ENCODE measurements around the gene CDIP1. TPM values are rescaled to one million over a fixed set of nuclear protein-coding genes. Genes with fewer than 3 reads are reported as not detected.
"Not testable (repeated sequence)": the region's sequence is repeated elsewhere in the genome, so short reads cannot be mapped to it uniquely, and the experiment has no call there.

The CDIP1 gene
- 28.5 TPM for polyA plus RNA-seq

DNA sequence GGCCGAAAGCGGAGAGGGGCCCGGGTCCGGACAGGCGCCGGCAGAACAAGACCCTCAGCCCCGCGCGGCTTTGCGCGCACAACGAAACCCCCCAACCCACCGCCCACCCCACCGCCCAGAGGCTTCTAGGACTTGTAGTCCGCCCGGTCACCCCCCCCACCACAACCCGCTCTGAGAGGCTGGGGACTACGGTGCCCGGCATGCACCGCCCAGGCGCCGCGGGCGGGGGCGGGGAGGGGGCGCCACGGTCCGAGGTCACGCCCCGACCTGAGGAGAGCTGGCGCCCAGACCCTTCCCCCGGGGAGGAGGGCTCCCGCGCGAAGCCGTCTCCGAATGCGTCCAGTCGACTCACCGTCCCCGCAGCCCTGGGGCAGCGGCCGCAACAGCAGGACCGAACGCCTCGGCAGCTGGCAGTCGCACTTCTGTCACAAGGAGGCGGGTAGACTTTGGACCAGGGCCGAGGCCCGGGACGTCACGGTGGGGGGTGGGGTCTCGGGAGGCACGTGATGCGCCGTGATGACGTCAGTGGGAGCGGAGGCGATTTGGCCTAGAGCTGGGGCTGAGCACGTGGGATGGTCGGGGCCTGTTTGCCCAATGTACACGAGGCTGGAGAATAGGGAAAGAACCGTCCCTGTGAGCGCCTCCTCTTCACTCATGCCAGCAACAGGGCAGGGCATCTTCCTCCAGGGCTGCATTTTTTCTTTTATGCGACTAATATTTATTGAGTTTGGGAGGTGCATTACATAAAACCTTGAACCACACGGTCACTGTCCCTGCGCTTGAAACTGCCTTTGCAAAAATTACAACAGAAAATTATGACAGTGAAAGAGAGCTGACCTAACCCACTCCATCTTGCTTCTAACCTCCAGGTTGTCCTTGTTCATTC, at the start of gene CDIP1:
CDIP1 (minus strand) TSS at position 424 of the 886 bp plus-strand sequence. CDS start 24,643 bp downstream, outside the sequence.
- Mint-ChIP-seq H3K9me3 (peaks cover 5 to 9% (median 6%) of the 10 kb centered on the region in 3 donors), H3K36me3 (peaks cover 2% of the 10 kb centered on the region), H3K27me3 (no peaks in the 10 kb centered on the region), H3K4me1 (peaks cover 11 to 14% (median 14%) of the 10 kb centered on the region in 3 donors), H3K27ac (peak within 1 kb of the TSS; percentile 88 to 93 (median 92)), H3K4me3 (peak within 1 kb of the TSS; percentile 79 to 92 (median 86))

DNA sequence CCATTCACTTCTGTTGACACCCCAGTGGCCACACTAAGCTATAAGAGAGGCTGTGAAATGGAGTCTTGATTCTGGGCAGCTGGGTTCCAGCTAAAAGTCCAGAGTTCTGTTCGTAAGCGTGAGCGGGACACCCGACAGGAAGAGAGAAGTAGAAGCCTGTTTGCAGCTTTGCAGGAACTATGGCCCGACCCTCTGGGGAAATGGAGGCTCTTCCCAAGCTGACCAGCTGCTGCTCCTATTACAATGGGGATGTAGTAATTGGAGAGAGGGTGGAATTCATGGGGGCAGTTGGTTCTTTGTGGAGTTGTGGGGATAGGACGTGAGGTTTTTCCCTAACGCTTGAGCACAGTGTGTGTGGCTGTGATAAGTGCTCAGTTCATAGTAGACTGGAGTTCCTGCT, 47.7 kb upstream of the CDIP1 start:
- no peak overlapping the region for H3K27ac Mint-ChIP-seq
- H3K9me3 Mint-ChIP-seq: peaks cover 0 to 3% (median 2%) of the 10 kb centered on the region in 3 donors
- H3K36me3 Mint-ChIP-seq: no peaks in the 10 kb centered on the region

DNA sequence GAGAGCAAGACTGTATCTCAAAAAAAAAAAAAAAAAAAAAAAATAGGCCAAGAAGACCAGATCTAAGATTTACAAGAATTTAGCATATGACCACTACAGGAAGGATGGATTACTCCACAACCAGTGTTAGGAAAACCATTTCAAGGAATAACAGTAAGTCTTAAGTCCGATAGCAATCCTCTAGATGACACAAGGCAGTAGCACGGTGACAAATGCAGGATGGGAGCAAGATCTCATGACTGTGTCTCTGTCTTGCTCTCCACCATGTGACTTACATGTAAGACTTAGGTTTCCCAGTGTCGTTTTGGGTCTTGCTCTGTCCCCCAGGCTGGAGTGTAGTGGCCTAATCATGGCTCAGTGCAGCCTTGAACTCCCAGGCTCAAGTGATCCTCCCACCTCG, 45.3 kb upstream of the CDIP1 start:
- H3K36me3 Mint-ChIP-seq: no peaks in the 10 kb centered on the region
- H3K4me1 Mint-ChIP-seq: peaks cover 0 to 3% (median 3%) of the 10 kb centered on the region in 3 donors
- H3K27ac Mint-ChIP-seq: no peak overlapping the region
- peaks cover 0 to 3% (median 2%) of the 10 kb centered on the region in 3 donors for H3K9me3 Mint-ChIP-seq
- no peak overlapping the region for H3K4me3 Mint-ChIP-seq
- peaks cover 14% of the 10 kb centered on the region for H3K27me3 Mint-ChIP-seq

More for the DNA sequence above, 47.7 kb upstream of the CDIP1 start:
- Mint-ChIP-seq H3K4me3 (no peak overlapping the region), H3K4me1 (peaks cover 0 to 3% (median 3%) of the 10 kb centered on the region in 3 donors), H3K27me3 (peaks cover 14% of the 10 kb centered on the region)

DNA sequence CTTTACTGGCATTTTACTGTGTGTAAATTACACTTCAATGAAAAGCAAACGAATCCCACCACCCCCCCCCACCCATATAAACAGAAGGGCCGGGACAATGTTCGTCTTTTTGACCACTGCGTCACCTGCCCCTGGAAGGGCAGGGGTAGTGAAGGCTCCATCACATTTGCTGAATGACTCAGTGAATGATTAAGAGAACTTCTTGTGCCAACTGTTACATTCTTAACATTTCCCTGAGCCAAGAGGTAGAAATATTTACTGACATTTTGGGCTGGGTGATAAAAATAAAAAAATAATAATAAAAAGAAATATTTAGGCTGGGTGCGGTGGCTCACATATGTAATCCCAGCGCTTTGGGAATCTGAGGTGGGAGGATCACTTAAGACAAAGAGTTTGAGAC, 41.7 kb upstream of the CDIP1 start:
- Mint-ChIP-seq H3K4me3 (no peak overlapping the region), H3K4me1 (peaks cover 0 to 1% (median 0%) of the 10 kb centered on the region in 3 donors), H3K36me3 (no peaks in the 10 kb centered on the region), H3K9me3 (no peaks in the 10 kb centered on the region), H3K27ac (no peak overlapping the region), H3K27me3 (no peaks in the 10 kb centered on the region)

DNA sequence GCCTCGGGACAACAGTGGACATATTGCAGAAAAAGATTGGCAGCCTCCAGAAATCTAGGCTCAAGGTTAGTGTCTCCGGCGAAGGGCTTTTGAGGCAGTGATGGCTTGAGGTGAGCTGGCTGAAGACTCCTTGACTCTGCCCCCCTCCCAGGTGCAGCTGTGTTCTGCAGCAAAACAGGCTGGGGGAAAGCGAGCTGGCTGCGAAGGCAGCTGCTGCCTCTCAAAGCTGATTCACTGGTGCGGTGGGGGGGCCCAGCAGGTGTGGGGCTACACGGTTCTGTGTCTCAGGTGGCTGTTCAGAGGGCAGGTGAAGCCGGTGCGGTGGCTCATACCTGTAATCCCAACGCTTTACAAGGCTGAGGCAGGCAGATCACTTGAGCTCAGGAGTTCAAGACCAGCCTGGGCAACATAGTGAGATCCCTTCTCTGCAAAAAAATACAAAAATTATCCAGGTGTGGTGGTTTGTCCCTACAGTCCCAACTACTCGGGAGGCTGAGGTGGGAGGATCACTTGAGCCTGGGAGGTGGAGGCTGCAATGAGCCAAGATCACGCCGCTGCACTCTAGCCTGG, 40.5 kb upstream of the CDIP1 start:
- H3K4me1 Mint-ChIP-seq: no peaks in the 10 kb centered on the region
- no peak overlapping the region for H3K4me3 Mint-ChIP-seq
- no peaks in the 10 kb centered on the region for H3K9me3 Mint-ChIP-seq
- no peak overlapping the region for H3K27ac Mint-ChIP-seq
- no peaks in the 10 kb centered on the region for H3K36me3 Mint-ChIP-seq
- H3K27me3 Mint-ChIP-seq: no peaks in the 10 kb centered on the region

DNA sequence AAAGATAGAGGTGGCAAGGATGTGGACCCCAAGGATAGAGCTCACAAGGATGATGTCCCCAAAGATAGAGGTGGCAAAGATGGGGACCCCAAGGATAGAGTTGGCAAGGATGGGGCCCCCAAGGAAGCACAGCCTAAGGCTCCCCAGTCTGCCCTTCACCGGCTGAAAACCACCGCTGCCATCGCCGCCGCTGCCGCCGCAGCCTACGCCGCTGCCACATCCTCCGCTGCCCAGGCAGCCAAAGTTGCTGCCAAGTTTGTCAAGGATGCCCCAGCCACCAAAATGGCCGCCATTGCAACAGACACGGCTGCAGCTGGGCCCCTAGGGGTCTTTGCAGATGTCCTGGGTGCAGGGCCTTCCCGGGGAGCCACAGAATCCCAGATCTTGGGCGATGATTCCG, 37.4 kb upstream of the CDIP1 start:
- Mint-ChIP-seq H3K4me1 (no peaks in the 10 kb centered on the region), H3K4me3 (no peak overlapping the region), H3K36me3 (no peaks in the 10 kb centered on the region), H3K27me3 (no peaks in the 10 kb centered on the region), H3K27ac (no peak overlapping the region), H3K9me3 (no peaks in the 10 kb centered on the region)

DNA sequence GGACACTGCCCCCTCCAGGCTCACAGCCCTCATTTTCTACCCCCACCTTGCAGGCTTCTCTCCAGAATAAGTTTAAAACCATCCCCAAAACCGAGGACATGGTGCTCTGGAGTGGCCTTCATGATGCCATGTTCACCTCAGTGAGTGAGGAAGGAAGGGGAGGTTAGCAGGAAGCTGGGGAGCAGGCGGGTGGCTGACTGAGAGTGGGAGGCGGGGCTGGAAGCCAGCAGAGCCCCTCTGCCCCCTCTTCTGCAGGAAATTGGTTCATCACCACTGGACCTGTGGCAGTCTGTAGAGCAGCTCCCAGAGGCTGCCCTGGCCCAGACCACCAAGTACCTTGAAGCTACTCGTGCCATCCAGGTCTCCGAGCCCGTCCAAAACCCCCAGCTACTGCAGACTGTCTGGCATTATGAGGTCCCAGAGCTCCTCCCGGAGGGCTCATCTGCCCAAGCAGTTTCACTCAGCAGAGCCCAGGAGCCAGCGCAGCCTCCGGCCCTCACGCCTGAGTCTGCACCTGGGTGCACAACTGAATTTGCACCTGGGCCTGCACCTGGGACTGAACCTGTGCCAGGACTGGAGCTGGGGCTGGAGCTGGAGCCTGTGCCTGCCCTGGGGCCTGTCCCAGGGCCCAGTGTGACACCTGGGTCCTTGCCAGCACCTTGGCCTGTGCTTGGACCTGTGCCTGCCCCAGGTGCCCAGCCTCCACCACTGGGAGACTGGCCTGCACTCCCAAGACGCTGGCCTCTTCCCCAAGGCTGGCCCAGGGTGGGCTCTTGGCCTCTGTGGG, 36.5 kb upstream of the CDIP1 start:
- Mint-ChIP-seq H3K4me3 (no peak overlapping the region), H3K4me1 (peaks cover 0 to under 1% (median 0%) of the 10 kb centered on the region in 3 donors)

DNA sequence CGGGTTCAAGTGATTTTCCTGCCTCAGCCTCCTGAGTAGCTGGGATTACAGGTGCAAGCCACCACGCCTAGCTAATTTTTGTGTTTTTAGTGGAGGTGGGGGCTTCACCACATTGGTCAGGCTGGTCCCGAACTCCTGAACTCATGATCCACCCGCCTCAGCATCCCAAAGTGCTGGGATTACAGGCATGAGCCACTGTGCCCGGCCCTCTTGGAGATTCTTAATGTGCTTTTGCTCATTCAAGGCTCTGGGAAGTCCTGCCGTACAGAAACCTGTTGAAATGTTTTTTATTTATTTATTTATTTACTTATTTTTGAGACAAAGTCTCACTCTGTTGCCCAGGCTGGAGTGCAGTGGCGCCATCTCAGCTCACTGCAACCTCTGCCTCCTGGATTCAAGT, 35.4 kb upstream of the CDIP1 start:
- H3K4me3 Mint-ChIP-seq, H3K36me3 Mint-ChIP-seq, H3K27ac Mint-ChIP-seq, H3K27me3 Mint-ChIP-seq, H3K4me1 Mint-ChIP-seq, H3K9me3 Mint-ChIP-seq: not testable (repeated sequence)

More for the DNA sequence above, 36.5 kb upstream of the CDIP1 start:
- H3K27me3 Mint-ChIP-seq: no peaks in the 10 kb centered on the region
- H3K27ac Mint-ChIP-seq: no peak overlapping the region
- no peaks in the 10 kb centered on the region for H3K9me3 Mint-ChIP-seq
- no peaks in the 10 kb centered on the region for H3K36me3 Mint-ChIP-seq

DNA sequence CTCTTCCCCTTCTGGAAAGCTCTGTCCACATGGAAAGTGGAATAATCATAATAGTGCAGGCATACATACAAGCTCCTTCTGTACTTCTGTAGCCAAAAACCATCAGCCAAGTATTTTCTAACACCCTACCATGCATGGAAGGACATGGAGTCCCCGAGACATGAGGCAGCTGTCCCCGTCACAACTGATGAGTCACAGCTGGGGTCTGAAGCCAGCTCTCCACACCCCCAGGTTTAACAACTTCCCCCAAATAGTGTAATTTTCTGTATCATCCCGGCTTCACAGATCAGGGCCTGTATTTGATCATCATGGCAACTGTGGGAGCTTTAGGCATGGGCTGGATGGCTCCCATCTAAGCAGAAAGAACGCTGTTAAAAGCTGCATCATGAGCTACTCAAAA, 34.1 kb upstream of the CDIP1 start:
- Mint-ChIP-seq H3K36me3 (no peaks in the 10 kb centered on the region), H3K4me1 (peaks cover 0 to 3% (median 0%) of the 10 kb centered on the region in 3 donors), H3K4me3 (no peak overlapping the region), H3K9me3 (no peaks in the 10 kb centered on the region), H3K27me3 (no peaks in the 10 kb centered on the region), H3K27ac (no peak overlapping the region)

DNA sequence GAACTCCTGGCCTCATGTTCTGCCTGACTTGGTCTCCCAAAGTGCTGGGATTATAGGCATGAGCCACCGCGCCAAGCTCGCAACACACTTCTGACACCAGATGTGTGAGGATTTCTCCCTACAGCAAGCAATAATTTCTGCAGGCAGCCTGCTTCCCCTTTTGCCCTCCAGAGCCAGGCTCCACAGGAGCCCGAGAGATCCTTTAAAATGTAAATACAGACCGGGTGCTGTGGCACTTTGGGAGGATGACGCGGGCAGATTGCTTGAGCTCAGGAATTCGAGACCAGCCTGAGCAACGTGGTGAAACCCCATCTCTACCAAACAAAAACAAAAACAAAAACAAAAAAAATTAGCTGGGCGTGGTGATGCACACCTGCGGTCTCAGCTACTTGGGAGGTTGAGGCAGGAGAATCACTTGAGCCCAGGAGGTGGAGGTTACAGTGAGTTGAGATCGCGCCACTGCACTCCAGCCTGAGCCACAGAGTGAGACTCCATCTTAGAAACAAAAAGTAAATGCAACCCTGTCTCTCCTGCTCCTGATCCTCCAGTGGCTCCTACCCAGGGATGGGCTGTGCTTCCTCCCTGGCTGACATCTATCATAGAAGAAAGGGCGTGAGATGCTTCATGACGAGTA, 32.2 kb upstream of the CDIP1 start:
- Mint-ChIP-seq H3K9me3 (no peaks in the 10 kb centered on the region), H3K27ac (no peak overlapping the region), H3K4me3 (no peak overlapping the region), H3K4me1 (peaks cover 2 to 3% (median 3%) of the 10 kb centered on the region in 3 donors), H3K27me3 (no peaks in the 10 kb centered on the region), H3K36me3 (no peaks in the 10 kb centered on the region)

DNA sequence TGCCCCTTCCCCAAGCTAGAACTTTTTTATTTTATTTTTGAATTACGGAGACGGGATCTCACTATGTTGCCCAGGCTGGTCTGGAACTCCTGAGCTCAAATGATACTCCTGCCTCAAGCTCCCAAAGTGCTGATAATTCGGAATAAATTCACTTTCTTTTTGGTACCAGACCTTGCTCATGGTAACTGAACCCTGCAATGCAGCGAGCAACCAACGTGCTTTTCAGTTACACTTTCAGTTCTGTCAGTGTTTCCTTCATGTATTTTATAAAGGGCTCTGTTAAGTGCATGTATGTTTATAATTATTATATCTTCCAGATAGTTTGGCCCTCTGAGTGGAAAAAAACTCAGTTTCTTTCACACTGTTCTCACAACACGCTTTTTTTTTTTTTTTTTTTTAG, 31.5 kb upstream of the CDIP1 start:
- Mint-ChIP-seq H3K27me3 (no peaks in the 10 kb centered on the region), H3K4me3 (peak overlapping the region in 1 of 4 donors; percentile 27), H3K4me1 (peaks cover 2 to 3% (median 3%) of the 10 kb centered on the region in 3 donors), H3K27ac (no peak overlapping the region), H3K36me3 (no peaks in the 10 kb centered on the region), H3K9me3 (no peaks in the 10 kb centered on the region)

DNA sequence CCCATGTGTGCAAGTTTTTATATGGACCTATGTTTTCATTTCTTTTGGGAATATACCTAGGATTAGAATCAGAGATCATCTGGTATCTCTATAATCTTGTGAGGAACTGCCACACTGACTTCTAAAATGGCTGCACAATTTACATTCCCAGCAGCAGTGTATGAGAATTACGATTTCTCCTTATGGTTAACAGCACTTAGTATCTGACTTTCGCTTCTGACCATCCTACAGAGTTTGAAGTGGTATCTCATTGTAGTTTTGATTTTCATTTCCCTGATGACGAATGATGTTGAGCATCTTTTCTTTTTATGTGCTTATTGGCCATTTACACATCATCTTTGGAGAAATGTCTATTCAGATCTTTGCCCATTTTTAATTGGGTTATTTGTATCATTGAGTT, 27.6 kb upstream of the CDIP1 start:
- Mint-ChIP-seq H3K9me3 (no peaks in the 10 kb centered on the region), H3K4me1 (peaks cover 2 to 3% (median 3%) of the 10 kb centered on the region in 3 donors), H3K27ac (no peak overlapping the region), H3K36me3 (no peaks in the 10 kb centered on the region), H3K27me3 (no peaks in the 10 kb centered on the region), H3K4me3 (no peak overlapping the region)

DNA sequence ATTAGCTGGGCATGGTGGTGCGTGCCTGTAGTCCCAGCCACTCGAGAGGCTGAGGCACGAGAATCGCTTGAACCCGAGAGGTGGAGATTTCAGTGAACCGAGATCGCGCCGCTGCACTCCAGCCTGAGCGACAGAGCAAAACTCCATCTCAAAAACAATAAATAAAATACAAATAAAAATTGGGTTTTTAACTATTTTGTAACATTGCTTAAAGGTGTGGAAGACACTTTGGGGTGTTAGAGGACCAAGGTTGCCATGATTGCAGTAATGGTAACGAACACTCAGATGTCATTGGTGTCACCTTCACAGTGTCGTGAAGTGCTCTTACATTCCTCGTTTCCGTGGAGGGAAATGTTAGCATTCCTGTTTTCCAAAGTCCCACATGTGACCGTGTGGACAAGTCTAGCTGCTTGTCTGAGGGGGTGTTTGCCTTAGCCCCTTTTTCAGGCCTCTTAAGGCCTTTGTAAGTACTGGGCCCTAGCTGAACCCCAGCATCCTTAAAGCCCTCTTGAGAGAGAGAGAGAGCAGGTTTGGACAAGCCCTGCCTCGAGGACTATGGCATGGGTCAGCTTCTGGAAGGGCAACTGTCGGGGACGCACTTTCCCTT, 26.2 kb upstream of the CDIP1 start:
- Mint-ChIP-seq H3K27ac (no peak overlapping the region), H3K4me3 (no peak overlapping the region), H3K27me3 (no peaks in the 10 kb centered on the region), H3K9me3 (no peaks in the 10 kb centered on the region), H3K4me1 (peaks cover 0 to 3% (median 2%) of the 10 kb centered on the region in 3 donors), H3K36me3 (no peaks in the 10 kb centered on the region)

DNA sequence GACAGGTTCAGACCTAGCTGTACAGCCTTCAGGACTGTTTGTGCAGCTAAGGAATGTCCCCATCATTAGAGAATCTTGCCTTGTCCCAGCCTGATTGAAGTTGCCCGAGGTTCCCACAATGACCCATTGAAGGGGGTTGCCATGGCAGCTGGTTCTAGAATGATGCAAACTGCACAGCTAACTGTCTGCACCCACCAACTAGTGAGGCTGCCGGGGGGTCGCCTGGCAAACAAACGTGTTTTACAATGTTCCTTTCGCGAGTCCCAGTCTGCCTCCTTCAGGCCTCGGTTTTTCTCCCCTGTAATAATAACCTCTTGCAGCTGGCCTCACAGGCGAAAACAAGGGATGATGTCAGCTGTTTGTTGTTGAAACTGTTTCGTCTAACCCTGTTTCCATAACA, 23.0 kb upstream of the CDIP1 start:
- Mint-ChIP-seq H3K36me3 (no peaks in the 10 kb centered on the region), H3K9me3 (no peaks in the 10 kb centered on the region), H3K4me3 (no peak overlapping the region), H3K27ac (no peak overlapping the region), H3K27me3 (peaks cover 7% of the 10 kb centered on the region), H3K4me1 (peaks cover 0 to 3% (median 2%) of the 10 kb centered on the region in 3 donors)
